Measurements from ENCODE around the gene STK40. TPM values are rescaled to one million over a fixed set of nuclear protein-coding genes. Genes with fewer than 3 reads are reported as not detected.
A peak's percentile ranks its signal among the peaks of the same experiment; 100 is the strongest.

The STK40 gene
- total RNA-seq, 4 donors from 2014 or later = 109 to 263 (median 211) TPM

DNA sequence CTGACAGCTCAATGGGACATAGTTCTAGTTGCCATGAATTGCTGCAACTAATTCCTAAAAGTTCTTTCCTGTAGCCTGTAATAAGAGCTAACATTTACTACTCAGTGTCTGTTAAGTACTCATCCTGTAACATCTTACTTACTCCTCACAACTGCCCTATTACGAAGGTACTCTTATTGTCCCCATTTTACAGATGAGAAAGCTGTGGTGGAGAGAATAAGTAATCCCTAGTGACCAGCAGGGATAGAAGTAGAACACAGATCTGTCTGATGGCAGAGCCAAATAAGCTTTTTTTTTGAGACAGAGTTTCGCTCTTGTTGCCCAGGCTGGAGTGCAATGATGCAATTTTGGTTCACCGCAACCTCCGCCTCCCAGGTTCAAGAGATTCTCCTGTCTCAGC lies 3.1 kb downstream of the STK40 start:
- Histone ChIP-seq H3K36me3 (no peaks in the 10 kb centered on the region), H3K27ac (peak overlapping the region; percentile 95 to 100 (median 97)), H3K4me1 (peaks cover 64 to 67% of the 10 kb centered on the region in 2 donors), H3K9me3 (no peaks in the 10 kb centered on the region), H3K4me3 (no peak overlapping the region), H3K27me3 (no peaks in the 10 kb centered on the region)
- in situ Hi-C loops (cut with MboI; ENCODE audit: low sequenced_read_pairs in 4 of 4) (no loop called here), intact Hi-C loops (cut with DNase I; ENCODE audit: low total_unique reads) (no loop called here)
- ATAC-seq (no peak), DNase-seq (no peak)
- TF ChIP-seq, protein P1, sequence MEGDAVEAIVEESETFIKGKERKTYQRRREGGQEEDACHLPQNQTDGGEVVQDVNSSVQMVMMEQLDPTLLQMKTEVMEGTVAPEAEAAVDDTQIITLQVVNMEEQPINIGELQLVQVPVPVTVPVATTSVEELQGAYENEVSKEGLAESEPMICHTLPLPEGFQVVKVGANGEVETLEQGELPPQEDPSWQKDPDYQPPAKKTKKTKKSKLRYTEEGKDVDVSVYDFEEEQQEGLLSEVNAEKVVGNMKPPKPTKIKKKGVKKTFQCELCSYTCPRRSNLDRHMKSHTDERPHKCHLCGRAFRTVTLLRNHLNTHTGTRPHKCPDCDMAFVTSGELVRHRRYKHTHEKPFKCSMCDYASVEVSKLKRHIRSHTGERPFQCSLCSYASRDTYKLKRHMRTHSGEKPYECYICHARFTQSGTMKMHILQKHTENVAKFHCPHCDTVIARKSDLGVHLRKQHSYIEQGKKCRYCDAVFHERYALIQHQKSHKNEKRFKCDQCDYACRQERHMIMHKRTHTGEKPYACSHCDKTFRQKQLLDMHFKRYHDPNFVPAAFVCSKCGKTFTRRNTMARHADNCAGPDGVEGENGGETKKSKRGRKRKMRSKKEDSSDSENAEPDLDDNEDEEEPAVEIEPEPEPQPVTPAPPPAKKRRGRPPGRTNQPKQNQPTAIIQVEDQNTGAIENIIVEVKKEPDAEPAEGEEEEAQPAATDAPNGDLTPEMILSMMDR (IDR thresholded peaks at IDR 0.05 in 4 of 5, conservative IDR thresholded peaks at IDR 0.05 in 1 of 5) = no peak
- no peak for TF ChIP-seq POLR2A (IDR thresholded peaks at IDR 0.05)

- Histone ChIP-seq H3K27me3 (no peaks in the 10 kb centered on the region), H3K9me3 (no peaks in the 10 kb centered on the region), H3K27ac (peak overlapping the region; percentile 95 to 100 (median 97)), H3K36me3 (no peaks in the 10 kb centered on the region), H3K4me1 (peaks cover 60 to 67% of the 10 kb centered on the region in 2 donors), H3K4me3 (no peak overlapping the region)
- intact Hi-C loops (cut with DNase I; ENCODE audit: low total_unique reads) (no loop called here), in situ Hi-C loops (cut with MboI; ENCODE audit: low sequenced_read_pairs in 4 of 4) (no loop called here)
- DNase-seq = no peak
- no peak for ATAC-seq
- TF ChIP-seq, protein P1 (IDR thresholded peaks at IDR 0.05 in 4 of 5, conservative IDR thresholded peaks at IDR 0.05 in 1 of 5) = no peak
- no peak for TF ChIP-seq POLR2A (IDR thresholded peaks at IDR 0.05)
These were observed 3.5 kb downstream of the STK40 start for GRCh38 chr1:36382231-36382630.

DNA sequence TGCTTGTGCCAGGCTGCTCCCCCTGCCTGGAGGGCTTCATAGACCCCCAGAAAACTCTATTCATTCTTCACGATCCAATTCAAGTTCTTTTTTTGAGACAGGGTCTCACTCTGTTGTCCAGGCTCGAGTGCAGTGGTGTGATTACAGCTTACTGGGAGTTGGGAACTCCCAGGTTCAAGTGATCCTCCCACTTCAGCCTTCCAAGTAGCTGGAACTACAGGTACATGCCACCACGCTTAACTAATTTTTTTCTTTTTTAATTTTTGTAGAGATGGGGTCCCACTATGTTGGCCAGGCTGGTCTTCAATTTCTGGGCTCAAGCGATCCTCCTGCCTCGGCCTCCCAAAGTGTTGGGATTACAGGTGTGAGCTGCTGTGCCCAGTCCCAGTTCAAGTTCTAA lies 4.3 kb downstream of the STK40 start:
- Histone ChIP-seq H3K9me3 (no peaks in the 10 kb centered on the region), H3K4me1 (peaks cover 54 to 61% of the 10 kb centered on the region in 2 donors), H3K36me3 (no peaks in the 10 kb centered on the region), H3K27ac (peak overlapping the region; percentile 95 to 100 (median 97)), H3K27me3 (no peaks in the 10 kb centered on the region), H3K4me3 (no peak overlapping the region)
- TF ChIP-seq POLR2A (IDR thresholded peaks at IDR 0.05) = no peak
- TF ChIP-seq, protein P1 (IDR thresholded peaks at IDR 0.05 in 4 of 5, conservative IDR thresholded peaks at IDR 0.05 in 1 of 5) = no peak
- DNase-seq (no peak), ATAC-seq (no peak)
- in situ Hi-C loops (cut with MboI; ENCODE audit: low sequenced_read_pairs in 4 of 4) = no loop called here
- intact Hi-C loops (cut with DNase I; ENCODE audit: low total_unique reads) = no loop called here

GRCh38 chr1:36380782-36381181 lies 4.9 kb downstream of the STK40 start:
- H3K27ac ChIP-seq = peak overlapping the region; percentile 53 to 97 (median 79)
- no peaks in the 10 kb centered on the region for H3K27me3 ChIP-seq
- no peaks in the 10 kb centered on the region for H3K9me3 ChIP-seq
- H3K36me3 ChIP-seq = no peaks in the 10 kb centered on the region
- DNase-seq = no peak
- no peak for ATAC-seq
- H3K4me1 ChIP-seq = peaks cover 54 to 65% of the 10 kb centered on the region in 2 donors
- H3K4me3 ChIP-seq = no peak overlapping the region
- intact Hi-C loops (cut with DNase I; ENCODE audit: low total_unique reads) (no loop called here), in situ Hi-C loops (cut with MboI; ENCODE audit: low sequenced_read_pairs in 4 of 4) (no loop called here)
- TF ChIP-seq, protein P1 (IDR thresholded peaks at IDR 0.05 in 4 of 5, conservative IDR thresholded peaks at IDR 0.05 in 1 of 5) = no peak
- no peak for TF ChIP-seq POLR2A (IDR thresholded peaks at IDR 0.05)

DNA sequence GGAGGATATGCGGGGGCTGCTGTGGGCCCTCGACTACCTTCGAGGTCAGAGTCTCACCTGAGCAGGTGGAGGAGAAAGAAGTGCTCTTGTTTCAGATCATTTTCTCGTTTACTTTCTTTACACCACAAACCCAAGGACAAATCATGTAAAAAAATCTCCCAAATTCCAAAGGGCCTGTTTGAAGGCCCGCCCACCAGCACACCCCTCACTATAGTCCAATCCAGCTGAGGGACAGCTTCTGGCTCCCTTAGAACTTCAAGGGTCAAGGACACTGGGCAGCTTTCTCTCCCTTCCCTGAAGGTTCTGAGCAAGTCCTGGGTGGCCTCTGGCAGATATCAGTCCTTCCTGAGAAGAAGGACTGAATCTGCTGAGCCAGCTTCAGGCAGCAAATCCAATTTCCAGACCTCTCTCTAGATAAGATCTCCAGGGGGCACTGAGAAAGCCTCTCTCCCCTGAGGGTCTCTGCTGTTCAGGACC lies 5.5 kb downstream of the STK40 start:
- H3K9me3 ChIP-seq = no peaks in the 10 kb centered on the region
- intact Hi-C loops (cut with DNase I; ENCODE audit: low total_unique reads) (no loop called here), in situ Hi-C loops (cut with MboI; ENCODE audit: low sequenced_read_pairs in 4 of 4) (no loop called here)
- no peak for ATAC-seq
- H3K27me3 ChIP-seq = no peaks in the 10 kb centered on the region
- H3K4me3 ChIP-seq = no peak overlapping the region
- peak overlapping the region; percentile 53 to 97 (median 79) for H3K27ac ChIP-seq
- no peak for DNase-seq
- TF ChIP-seq, protein P1 (IDR thresholded peaks at IDR 0.05 in 4 of 5, conservative IDR thresholded peaks at IDR 0.05 in 1 of 5) = no peak
- H3K36me3 ChIP-seq = no peaks in the 10 kb centered on the region
- H3K4me1 ChIP-seq = peaks cover 58 to 71% of the 10 kb centered on the region in 2 donors
